GM21367 (cell line): ENCODE measurements around the gene POTEF.
A peak's percentile ranks its signal among the peaks of the same experiment; 100 is the strongest.
"Not testable (repeated sequence)": the region's sequence is repeated elsewhere in the genome, so short reads cannot be mapped to it uniquely, and the experiment has no call there.

ENCODE experiments used
- ATAC-seq: cut with Tn5 transposase; IDR thresholded peaks from one replicate; pipeline ENCODE4 v1.9.1; 2021; ENCODE audit not compliant: unreplicated experiment

Gene POTEF

DNA sequence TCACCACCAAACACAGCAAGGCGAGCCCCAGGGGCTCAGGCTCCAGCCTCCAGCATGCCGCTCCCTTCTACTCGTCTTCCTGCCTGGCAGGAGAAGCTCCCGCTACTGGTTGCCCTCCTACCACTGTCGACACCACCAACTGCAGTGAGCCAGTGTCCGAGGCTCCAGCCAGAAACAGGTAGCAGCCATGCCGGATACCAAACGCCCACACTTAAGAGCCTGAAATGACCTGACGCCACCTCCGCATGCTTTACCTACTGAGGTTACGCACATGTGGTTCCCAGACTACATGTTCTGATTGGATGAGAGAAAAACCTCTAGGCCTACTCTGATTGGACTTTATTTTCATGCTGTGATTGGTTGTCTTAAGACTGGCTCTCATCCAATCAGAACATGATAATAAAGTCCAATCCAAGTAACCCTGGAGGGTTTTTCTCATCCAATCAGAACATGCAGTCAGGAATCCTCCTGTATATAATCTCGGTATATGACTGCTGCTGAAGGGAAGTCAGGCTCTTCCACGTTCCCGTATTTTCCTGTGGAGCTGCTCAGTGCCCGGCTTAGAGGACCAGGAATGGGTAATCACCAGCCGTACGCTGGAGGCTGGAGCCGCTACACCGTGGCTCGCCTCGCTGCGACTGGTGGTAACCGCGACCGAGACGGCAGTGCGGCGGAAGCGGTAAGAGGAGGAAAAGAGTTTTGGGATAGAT, at the start of gene POTEF:
POTEF (minus strand) TSS at position 103 of the 710 bp plus-strand sequence. CDS start 8,707 bp downstream, outside the sequence.
- not testable (repeated sequence) for ATAC-seq

DNA sequence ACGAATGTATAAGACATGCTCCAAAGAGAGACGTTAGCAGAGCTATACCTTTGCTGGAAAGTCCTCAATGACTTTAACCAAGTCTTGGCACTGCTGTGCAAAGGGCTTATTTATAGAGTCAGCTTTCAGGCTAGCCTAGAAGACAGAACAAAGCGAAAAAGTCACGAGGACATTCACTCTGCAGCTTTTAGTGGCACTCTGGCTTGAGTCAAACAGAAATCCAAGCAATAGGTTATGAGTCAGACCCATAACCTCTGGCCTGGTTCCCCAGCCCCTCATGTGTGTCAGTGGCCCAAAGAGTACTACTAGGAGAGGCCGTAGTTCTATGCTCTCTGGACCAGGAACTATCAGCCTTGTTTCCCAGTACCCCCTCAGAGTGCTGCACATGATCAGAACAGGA, 45.8 kb upstream of the POTEF start:
- ATAC-seq, result not testable (repeated sequence)

DNA sequence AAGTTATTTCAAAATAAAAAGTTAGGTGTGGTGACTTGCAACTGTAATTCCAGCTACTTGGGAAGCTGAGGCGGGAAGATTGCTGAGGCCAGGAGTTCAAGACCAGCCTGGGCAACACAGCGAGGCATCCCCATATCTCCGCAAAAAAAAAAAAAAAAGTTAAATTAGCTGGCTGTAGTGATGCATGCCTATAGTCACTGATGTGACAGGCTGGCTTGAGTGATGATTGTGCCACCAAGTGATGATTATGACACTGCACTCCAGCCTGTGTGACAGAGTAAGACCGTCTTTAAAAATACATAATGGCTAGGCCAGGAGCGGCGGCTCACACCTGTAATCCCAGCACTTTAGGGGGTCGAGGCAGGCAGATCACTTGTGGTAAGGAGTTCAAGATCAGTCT, 40.9 kb upstream of the POTEF start:
- no peak for ATAC-seq

DNA sequence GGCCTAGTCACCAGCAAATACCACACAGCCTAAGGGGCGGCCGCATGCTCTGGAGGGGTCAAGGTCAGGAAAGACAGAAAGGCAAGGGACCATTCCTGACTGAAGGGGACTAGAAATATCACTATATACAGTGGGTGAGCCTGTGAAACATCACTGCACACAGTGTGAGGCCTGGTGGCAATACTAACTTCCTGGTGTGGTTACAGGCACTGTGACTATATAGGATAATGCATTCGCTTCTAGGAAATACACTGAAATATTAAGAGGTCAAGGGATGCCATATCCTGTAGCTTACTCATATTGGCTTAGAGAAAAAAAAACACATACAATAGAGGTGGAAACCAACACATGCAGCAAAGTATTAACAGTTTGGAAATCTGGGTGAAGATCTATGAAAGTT, 40.1 kb upstream of the POTEF start:
- not testable (repeated sequence) for ATAC-seq

DNA sequence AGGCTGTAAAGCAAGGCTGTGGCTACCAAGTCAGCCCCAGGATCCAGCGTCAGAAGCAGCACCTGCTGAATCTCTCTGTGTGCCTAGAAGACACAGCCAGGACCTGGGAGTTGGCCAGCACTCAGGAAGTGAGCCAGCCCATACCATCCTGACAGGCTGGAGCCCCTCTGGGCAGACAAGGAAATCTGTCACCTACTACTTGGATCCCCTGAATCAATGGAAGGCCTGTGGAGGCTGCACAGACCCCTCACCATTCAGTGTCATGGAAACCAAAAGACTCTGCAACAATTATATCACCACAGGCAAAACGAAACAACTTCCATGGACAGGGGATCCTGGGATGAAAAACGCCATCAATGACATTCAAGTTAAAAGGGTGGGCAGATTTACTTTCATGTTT, 37.6 kb upstream of the POTEF start:
- not testable (repeated sequence) for ATAC-seq

DNA sequence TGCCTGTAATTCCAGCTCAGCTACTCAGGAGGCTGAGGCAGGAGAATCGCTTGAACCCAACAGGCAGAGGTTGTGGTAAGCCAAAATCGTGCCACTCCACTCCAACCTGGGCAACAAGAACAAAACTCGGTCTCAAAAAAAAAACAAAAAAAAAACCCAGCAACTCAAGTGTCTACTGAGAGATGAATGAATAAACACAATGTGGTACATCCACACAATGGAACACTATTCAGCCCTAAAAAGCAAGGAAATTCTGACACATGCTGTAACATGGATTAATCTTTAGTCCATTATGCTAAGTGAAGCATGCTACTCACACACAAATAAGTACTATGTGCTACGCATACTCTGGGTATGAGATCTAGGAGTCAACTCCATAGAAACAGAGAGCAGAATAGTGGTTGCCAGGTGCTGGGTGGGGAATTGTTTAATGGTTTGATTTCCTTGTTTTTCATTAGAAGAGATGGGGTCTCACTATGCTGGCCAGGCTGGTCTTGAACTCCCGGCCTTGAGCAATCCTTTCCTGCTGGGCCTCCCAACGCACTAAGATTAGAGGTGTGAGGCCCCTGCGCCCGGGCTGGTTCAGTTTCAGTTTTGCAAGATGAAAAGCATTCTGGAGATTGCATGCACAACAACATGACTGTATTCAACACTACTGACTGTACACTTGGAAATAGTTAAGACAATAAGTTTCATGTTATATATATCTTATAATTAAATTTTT, 36.4 kb upstream of the POTEF start:
- no peak for ATAC-seq

DNA sequence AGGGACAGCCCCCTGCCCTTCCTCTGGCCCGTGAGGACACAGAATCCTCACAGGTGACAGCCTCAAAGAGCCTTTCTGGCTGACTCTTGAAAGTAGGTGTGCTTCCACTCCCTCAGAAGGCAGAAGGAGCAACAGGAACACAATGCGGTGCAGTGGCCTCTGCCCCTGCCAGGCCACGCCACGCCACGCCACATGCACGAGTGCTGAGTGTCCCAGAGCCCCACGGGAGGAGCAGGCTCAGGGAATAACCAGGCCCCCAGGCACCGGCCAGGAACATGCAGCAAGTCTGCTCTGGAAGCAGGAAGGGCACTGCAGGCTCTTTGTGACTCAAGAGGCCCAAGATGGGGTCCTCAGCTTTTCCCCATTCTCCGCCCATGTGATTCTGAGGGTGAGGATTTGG, 33.9 kb upstream of the POTEF start:
- no peak for ATAC-seq

DNA sequence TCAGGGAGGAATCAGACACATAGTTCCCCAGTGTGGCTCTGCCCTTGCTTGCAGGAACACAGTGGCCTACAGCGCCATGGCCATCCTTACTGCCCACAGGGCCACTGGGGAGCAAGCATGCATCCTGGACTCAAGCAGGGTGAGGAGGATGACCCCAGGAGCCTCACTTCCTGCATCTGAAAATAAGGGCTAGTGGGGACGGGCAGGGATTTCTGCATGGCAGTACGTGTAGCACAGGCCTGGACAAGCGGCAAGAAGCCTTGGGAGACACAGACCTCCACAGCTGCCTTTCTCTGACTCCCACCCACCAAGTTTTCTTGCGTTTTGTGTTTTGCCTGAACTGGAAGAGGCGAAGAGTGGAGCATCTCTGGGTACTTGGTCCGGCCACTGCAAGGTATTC, 33.5 kb upstream of the POTEF start:
- not testable (repeated sequence) for ATAC-seq

DNA sequence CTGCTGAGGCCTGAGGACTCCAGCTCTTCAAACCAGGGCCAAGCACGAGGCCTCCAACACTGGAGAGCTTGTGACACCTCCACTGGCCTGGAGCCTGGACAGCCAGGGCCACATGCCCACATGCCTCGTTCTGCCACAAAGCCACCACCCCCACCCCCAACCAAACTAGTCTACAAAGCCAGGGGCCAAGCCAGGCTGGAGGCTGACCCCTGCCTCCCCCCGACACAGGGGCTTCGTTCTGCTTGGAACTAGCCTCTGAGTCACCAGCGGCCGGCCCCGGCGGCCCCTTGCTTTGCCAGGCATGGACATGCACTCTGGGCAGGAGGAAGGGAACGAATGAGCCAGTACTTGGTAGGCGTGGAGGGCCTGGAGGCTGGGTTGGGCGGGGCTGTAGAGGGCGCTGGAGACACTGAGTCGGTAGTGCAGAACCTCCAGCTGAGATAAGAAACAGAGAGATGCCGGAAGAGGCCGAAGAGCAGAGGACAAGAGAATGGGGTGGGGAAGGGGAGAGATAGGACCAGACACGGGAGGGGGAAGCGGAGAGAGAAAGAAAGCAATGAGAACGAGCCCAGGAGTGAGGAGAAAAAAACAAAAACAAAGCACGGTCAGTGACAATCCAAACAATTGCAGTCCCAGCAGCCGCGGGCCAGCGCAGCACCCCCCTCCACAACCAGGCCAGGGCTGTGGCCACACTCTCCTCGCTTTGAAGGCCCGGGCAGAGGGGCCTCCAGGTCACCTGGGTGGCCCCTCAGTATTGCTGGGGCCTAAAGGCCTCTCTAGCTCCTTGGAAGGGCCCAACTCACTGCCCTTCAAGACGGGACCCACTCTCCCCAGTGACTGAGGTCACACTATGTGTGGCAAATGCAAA, 32.0 kb upstream of the POTEF start:
- ATAC-seq, result not testable (repeated sequence)

DNA sequence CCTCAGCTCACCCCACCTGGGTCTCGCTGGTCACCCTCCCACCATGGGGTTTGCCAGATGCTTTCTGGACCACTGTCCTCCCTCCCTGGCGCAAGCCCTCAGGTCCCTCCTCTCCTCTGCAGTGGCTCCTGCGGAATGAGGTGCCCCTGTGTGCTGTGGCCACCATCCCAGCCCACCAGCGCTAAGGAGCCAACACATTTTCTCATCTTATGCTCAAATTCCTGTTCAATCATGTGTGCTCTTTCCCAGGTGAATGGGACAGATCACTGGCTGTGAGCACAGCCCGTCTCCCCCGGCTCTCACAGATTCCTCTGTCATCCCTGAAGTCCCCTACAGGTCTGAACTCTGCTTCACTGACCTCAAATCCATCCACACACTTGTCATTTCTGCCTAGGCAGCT, 31.1 kb upstream of the POTEF start:
- ATAC-seq, result no peak

DNA sequence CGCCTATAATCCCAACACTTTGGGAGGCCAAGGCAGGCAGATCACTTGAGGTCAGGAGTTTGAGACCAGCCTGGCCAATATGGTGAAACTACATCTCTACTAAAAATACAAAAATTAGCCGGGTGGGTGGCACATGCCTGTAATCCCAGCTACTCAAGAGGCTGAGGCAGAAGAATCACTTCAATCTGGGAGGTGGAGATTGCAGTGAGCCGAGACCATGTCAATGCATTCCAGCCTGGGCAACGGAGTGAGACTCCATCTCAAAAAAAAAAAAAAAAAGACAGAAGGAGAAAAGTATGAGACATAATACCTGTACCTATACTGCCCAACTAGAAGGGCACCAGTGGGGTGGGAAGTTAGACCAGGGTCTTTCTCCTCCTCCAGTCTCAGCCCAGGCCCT, 30.4 kb upstream of the POTEF start:
- ATAC-seq, result not testable (repeated sequence)

DNA sequence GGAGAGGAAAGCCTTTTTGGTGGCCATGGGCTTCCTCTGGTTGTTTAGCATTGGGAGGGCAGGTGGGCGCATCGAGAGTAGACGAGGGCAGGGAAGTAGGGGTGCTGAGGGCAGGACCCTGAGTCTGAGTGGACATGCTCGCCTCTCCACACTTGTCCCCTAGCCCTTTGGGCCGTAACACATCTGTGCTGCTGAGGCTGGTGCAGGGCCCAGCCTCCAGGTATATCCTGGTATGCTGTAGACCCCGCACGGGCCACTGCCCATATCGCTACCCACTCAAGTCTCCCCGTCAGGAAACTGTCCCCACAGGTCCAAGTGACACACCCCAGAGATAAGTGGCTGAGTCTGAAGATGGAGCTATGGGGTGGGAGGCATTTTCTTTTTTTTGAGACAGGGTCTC, 29.6 kb upstream of the POTEF start:
- ATAC-seq, result no peak

DNA sequence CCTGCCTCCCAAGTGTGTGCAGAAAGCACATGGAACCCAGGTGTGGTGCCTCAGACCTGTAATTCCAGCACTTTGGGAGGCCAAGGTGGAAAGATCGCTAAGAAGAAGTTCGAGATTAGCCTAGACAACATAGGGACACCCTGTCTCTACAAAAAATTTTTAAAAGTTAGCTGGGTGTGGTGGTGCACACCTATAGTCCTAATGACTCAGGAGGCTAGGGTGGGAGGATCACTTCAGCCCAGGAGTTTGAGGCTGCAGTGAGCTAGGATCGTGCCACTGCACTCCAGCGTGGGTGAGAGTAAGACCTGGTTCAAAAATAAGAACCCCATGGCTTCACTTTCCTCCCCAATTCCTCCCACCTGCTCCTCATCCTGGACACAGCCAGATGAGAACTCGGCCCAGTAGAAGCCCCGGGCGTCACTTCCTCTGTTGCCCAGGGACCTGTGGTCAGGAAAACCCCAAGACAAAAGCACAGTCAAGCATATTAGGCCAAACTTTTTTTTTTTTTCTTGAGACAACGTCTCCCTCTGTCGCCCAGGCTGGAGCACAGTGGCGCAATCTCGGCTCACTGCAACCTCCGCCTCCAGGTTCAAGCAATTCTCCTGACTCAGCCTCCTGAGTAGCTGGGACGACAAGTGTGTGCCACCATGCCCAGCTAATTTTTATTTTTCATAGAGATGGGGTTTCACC, 28.9 kb upstream of the POTEF start:
- peak; percentile 86 for ATAC-seq

DNA sequence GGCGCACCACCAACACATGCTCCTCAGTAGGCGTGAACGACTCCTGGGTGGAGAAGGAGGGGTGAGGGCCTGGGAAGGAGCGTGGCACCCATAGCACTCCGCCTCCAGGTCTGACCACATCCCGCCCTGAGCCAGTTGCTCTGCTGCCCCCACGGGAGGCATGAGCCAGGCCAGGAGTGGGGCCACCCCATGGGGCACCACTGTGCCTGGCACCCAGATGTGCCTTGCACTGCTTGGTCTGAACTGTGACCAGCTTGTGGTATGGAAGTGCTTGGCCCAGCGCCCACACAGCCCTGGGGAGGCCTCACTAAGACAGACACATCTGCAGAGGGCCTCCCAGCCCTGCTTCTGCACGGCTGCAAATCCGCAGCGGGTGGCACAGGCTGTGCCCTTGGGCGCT, 28.3 kb upstream of the POTEF start:
- ATAC-seq, result peak; percentile 35

DNA sequence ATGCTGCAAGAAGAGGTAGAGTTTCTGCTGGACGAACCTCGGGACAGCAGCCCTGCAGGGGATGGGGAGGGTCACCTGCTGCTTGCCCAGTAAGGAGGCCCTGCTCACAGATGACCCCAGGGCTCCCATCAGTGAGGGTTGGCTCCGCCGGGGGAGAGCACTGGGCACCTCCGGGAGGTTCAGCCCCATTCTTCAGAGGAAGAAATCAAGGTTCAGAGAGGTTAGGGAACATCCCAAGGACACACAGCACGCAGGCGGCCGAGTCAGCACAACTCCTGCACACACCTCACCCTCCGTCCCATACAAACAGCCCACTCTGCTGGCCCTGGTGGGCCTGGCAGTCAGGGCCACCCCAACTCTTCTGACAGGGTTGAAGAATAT, 27.6 kb upstream of the POTEF start:
- no peak for ATAC-seq

DNA sequence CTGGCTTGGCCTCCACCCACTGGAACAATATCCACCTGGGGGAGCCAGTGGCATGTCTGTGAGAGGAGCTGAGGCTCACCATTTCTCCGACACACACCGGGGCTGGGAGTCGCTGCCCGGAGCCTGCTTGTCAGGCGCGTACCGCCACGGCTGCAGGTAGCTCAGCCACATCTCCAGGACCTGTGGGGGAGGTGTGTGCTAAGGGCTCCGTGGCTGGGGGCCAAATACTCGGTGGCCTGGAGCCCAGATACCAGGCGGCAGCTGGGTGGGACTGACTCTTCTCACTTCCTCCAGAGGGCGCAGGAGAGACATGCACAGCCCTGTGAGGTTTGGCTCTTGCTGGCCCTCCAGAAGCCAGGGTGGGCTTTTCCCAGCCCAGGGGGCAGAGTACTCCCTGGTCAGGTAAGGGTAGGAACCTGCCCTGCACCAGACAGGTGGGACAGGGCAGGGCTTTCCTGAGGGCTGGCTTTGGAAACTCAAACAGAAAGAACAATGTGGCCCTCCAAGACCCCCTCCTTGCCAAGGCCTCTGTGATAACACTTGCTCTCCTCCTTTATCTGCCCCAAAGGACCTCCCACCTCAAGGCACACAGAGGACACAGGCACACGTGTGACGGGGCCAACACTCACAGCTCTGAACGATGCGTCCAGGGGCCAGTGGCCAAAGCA, 27.1 kb upstream of the POTEF start:
- ATAC-seq, result not testable (repeated sequence)

DNA sequence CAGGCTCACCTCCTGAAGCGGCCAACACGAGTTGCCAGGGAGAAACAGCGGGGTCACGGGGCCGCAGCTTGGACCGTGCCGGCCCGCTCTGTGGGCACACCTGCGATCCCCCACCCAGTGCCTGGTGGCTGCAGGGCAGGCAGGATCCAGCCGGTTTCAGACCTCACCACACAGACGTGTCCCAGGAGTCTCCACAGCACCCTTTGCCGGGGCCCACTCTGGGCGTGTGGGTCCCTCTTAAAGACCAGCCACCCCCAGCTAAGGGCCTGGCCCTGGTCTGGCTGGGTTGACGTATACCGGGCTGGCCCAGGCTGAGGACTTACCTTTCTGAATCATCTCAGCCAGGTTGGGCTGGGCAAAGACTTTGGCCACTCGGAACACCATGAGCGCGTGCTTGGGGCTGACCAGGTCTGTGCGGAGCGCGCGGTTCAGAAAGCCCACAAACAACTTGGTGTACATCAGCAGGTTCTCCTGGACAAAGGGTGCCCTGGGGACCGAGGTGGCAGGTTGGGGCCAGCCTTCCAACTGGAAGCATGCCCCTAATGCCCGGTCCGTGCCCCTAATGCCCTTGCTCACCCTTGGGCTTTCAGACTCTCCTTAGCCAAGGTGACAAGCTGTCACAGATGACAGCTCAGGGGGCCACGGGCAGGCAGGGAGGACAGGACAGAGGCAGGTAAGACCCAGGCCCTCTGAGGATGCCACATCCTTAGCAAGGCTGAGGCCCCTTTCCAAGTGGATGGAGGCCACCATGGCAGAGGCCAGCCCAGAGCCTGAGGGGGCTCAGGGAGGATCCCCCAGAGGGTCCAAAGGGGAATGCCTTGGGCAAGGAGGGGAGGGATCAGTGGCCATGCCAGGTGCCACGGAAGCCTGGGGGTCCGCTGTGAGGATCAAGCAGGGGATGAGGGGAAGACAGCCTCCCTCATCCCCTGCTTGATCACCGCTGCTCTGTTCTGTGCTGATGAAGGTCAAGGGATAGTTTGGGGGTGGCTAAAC, 26.0 kb upstream of the POTEF start:
- no peak for ATAC-seq

DNA sequence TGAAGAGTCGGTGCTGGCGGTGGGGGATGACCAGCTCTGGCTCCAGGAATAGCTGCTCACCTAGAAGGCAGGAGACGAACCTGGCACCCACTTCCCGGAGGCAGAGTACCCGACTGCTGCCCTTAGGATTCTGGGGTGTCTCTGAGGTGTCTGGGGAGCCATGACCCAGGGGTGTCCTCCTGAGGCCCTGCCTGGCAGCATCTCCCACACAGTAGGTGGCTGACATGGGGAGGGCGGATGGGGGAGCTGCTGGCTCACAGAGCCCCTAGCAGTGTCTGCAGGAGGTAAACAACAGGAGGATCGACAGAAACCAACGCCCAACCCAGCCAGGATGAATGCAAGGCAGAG, 25.4 kb upstream of the POTEF start:
- ATAC-seq, result not testable (repeated sequence)

DNA sequence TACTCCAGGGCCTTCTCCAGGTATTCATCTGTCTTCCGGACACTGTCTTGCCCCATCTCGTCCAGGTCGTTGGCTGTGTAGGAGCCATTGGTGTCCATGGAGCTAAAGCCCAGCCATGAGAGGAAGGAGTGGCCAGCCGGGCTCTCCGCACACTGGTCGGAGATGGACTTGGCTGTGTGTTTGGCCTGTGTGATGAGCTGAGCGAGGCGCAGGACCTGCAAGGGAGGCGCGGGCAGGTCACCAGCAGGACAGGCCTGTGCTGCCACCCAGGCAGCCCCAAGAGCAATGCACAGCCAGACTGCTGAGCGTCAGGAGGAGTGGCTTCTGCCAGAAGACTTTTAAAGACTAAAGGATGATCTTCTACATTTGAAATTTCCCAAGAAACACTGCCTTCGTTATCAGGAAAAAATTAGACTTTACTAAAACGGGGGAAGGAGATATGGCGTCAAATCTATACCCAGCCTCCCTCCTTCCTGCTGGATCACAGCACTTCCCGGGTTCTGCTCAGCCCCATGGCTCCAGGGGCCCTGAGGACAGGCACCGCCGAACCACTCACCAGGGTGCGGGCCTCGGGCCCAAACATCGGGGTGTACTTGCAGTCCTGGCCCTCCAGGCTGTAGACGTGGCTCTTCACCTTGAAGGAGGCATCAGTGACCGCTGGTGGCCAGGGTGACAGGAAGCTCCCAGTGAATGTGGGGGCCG, 24.9 kb upstream of the POTEF start:
- ATAC-seq, result not testable (repeated sequence)
